ENCODE measurements around the gene ANKH. TPM values are rescaled to one million over a fixed set of nuclear protein-coding genes. Genes with fewer than 3 reads are reported as not detected.
A peak's percentile ranks its signal among the peaks of the same experiment; 100 is the strongest.

ANKH gene
- total RNA-seq, 1 donor from 2014 or later, result 0.19 TPM

DNA sequence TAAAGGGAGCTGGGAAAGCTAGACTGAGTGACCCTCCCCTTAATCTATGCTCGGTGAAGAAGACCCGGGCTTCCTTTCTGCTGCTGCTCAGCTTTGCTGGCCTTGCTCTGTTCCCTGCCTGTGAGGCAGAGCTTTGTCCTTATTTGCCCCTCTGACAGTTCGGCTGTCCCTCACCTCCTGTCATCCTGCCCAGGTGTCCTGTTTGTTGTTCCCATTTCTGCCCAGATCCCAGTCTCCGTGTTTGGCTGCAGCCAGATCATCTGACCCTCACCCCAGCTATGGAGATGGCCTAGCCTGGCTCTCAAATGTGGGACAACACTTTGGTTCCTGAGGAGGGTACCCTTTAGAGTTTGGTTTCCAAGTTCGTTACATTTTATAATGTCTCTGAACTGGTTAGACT, 186.8 kb downstream of the ANKH start:
- H3K4me1 Mint-ChIP-seq, result peaks cover 4% of the 10 kb centered on the region
- Histone ChIP-seq H3K27ac (no peak overlapping the region), H4K20me1 (ENCODE audit: low read depth) (peaks cover 5% of the 10 kb centered on the region)

GRCh38 chr5:14683906-14684455, 187.6 kb downstream of the ANKH start:
- Mint-ChIP-seq H3K27ac (no peak overlapping the region), H3K4me3 (no peak overlapping the region), H3K36me3 (peaks cover 20% of the 10 kb centered on the region), H3K4me1 (peaks cover 4% of the 10 kb centered on the region), H3K27me3 (ENCODE audit: insufficient read depth, low read depth) (peaks cover 2% of the 10 kb centered on the region), H3K9me3 (no peaks in the 10 kb centered on the region)
- Histone ChIP-seq H3K27ac (no peak overlapping the region), H3F3A (ENCODE audit: low read depth) (no peaks in the 10 kb centered on the region), H3K9ac (peak overlapping the region; percentile 11), H2AFZ (replicated peaks) (no peak overlapping the region), H3K79me2 (ENCODE audit: low read depth) (no peaks in the 10 kb centered on the region), H3K4me3 (no peak overlapping the region), H3K4me1 (no peaks in the 10 kb centered on the region), H3K36me3 (peaks cover 3% of the 10 kb centered on the region), H3K9me3 (ENCODE audit: low read depth) (no peaks in the 10 kb centered on the region), H4K20me1 (ENCODE audit: low read depth) (peaks cover 5% of the 10 kb centered on the region), H3K4me2 (no peak overlapping the region), H3K27me3 (no peaks in the 10 kb centered on the region)
- no peak for TF ChIP-seq EZH2 (IDR thresholded peaks at IDR 0.05)
- no peak for TF ChIP-seq CTCF (IDR thresholded peaks at IDR 0.05)
- TF ChIP-seq EZH2phosphoT487 (IDR thresholded peaks at IDR 0.05), result no peak
- DNase-seq (ENCODE audit: low spot score), result no peak

More for the DNA sequence above, 186.8 kb downstream of the ANKH start:
- H3K4me1 ChIP-seq, result no peaks in the 10 kb centered on the region
- H3F3A ChIP-seq (ENCODE audit: low read depth), result no peaks in the 10 kb centered on the region
- Mint-ChIP-seq H3K27ac (no peak overlapping the region), H3K36me3 (peaks cover 23% of the 10 kb centered on the region), H3K27me3 (ENCODE audit: insufficient read depth, low read depth) (peaks cover 2% of the 10 kb centered on the region), H3K9me3 (no peaks in the 10 kb centered on the region), H3K4me3 (no peak overlapping the region)
- DNase-seq (ENCODE audit: low spot score), result no peak
- no peak overlapping the region for H3K9ac ChIP-seq
- peaks cover 11% of the 10 kb centered on the region for H3K36me3 ChIP-seq
- no peaks in the 10 kb centered on the region for H3K9me3 ChIP-seq (ENCODE audit: low read depth)
- no peak for TF ChIP-seq EZH2phosphoT487 (IDR thresholded peaks at IDR 0.05)
- H3K79me2 ChIP-seq (ENCODE audit: low read depth), result no peaks in the 10 kb centered on the region
- H3K27me3 ChIP-seq, result no peaks in the 10 kb centered on the region
- H3K4me2 ChIP-seq, result no peak overlapping the region
- no peak overlapping the region for H3K4me3 ChIP-seq
- H2AFZ ChIP-seq (replicated peaks), result no peak overlapping the region

DNA sequence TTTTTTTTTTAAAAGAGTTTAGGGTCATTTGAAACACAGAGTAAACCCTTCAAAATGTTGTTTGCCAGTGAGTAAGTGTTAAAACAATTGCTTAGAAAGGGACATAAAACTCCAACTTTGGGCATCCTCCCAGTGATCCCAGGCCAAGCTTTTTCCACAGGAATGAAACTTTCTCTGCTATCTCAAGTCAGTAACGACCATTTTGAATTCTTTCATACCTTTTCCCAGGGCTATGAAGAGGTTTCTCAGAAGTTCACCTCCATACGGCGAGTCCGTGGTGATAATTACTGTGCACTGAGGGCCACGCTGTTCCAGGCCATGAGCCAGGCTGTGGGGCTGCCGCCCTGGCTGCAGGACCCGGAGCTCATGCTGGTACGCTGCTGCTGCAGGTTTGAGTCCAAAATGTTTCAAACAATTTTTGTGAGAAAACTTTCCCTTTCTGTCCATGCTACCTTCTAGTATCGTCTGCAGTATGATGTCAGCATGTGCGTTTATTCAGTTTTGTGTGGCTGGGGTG, 190.3 kb downstream of the ANKH start:
- Histone ChIP-seq H3K36me3 (peaks cover 6% of the 10 kb centered on the region), H3K4me1 (no peaks in the 10 kb centered on the region)
- H3K4me3 Mint-ChIP-seq, result no peak overlapping the region

More for the DNA sequence above, 190.3 kb downstream of the ANKH start:
- no peak overlapping the region for H3K27ac Mint-ChIP-seq
- Histone ChIP-seq H3K79me2 (ENCODE audit: low read depth) (peaks cover 16% of the 10 kb centered on the region), H3K27me3 (no peaks in the 10 kb centered on the region), H3K4me2 (no peak overlapping the region), H3K4me3 (no peak overlapping the region), H3K27ac (no peak overlapping the region), H3F3A (ENCODE audit: low read depth) (no peaks in the 10 kb centered on the region), H4K20me1 (ENCODE audit: low read depth) (peaks cover 8% of the 10 kb centered on the region), H2AFZ (replicated peaks) (no peak overlapping the region), H3K9me3 (ENCODE audit: low read depth) (no peaks in the 10 kb centered on the region), H3K9ac (no peak overlapping the region)
- H3K36me3 Mint-ChIP-seq, result peaks cover 9% of the 10 kb centered on the region
- no peak for TF ChIP-seq EZH2phosphoT487 (IDR thresholded peaks at IDR 0.05)
- no peak for TF ChIP-seq EZH2 (IDR thresholded peaks at IDR 0.05)
- no peak for TF ChIP-seq CTCF (IDR thresholded peaks at IDR 0.05)
- H3K9me3 Mint-ChIP-seq, result no peaks in the 10 kb centered on the region
- H3K4me1 Mint-ChIP-seq, result peaks cover 4% of the 10 kb centered on the region
- peaks cover 2% of the 10 kb centered on the region for H3K27me3 Mint-ChIP-seq (ENCODE audit: insufficient read depth, low read depth)
- no peak for DNase-seq (ENCODE audit: low spot score)

All from neural progenitor cell (in vitro differentiated cells).